AG09319 (cell line): Measurements from ENCODE around the gene CENPO.

Experiments used
- DNase-seq: peaks from one replicate; pipeline ENCODE4 v3.0.0-alpha.2; 2010; ENCODE audit warnings: low read depth; ENCODE audit errors: extremely low read depth
- CTCF ChIP-seq: IDR thresholded peaks from 2 replicates; pipeline ENCODE4 v1.5.1; 2011; ENCODE audit warnings: low read depth, mild to moderate bottlenecking, inconsistent platforms, low read length, moderate library complexity

CENPO gene

GRCh38 chr2:24855726-24856125, 62.5 kb downstream of the CENPO start:
- TF ChIP-seq CTCF: no peak
- DNase-seq: no peak

GRCh38 chr2:24856791-24857211, 63.6 kb downstream of the CENPO start:
- DNase-seq: no peak
- TF ChIP-seq CTCF: no peak

- no peak for TF ChIP-seq CTCF
- no peak for DNase-seq
These were observed 64.5 kb downstream of the CENPO start for GRCh38 chr2:24857746-24858145.

GRCh38 chr2:24858996-24859395, 65.8 kb downstream of the CENPO start:
- DNase-seq: no peak
- no peak for TF ChIP-seq CTCF

GRCh38 chr2:24859968-24860600, 66.9 kb downstream of the CENPO start:
- no peak for DNase-seq
- TF ChIP-seq CTCF: no peak

- TF ChIP-seq CTCF: no peak
- DNase-seq: no peak
These were observed 67.4 kb downstream of the CENPO start for GRCh38 chr2:24860631-24861030.

- TF ChIP-seq CTCF: no peak
- no peak for DNase-seq
These were observed 68.3 kb downstream of the CENPO start for GRCh38 chr2:24861500-24861899.
